ENCODE measurements around the gene GABRB2. TPM values are rescaled to one million over a fixed set of nuclear protein-coding genes. Genes with fewer than 3 reads are reported as not detected.
"Not testable (repeated sequence)": the region's sequence is repeated elsewhere in the genome, so short reads cannot be mapped to it uniquely, and the experiment has no call there.

GABRB2 gene
- total RNA-seq, 1 experiment from 2014 or later, result not detected

DNA sequence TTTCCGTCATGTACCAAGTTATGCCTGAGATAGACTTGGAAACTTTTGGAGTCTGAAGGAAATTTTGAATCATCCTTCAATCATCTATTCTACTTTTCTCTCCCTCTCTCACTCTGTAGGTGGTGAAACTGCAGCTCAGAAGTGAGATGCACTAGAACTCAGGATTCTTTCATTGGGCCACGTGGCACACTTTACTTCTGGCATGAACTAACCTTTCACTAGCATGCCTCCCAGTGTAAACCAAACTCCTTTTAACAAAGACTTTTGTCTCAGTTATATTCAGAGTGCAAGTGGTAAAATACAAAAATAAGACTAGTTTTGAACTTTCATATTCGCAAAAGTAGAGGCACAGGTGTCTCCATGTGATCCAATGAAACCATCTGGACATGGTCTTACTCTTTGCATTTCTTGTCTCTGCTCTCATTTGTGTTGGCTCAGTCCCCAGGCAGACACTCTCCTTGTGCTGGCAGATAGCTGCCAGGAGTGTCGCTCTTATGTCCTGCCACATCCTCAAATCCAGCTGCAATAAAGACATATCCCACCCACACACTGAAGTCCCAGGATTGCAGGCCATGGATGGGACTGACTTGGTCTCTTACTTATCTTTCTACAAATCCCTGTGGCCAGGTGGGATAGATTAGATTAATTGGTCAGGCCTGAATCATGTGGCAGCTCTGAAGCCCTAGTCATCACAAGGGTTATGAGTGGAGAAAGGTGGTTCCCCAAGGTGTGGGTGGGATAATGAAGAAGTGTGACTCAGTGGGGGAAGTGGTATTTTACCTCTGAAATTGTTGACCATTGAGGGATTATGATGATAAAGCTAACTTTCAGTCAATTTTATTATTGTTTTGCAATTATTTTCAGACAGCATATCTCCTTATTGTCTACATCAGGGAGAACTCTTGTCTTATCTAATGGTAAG lies 267.5 kb downstream of the GABRB2 start:
- H3K9me3 ChIP-seq (replicated peaks), result no peaks in the 10 kb centered on the region
- H3K36me3 ChIP-seq, result no peaks in the 10 kb centered on the region
- H3K4me1 ChIP-seq, result no peaks in the 10 kb centered on the region
- H3K4me3 ChIP-seq, result no peak overlapping the region
- no peak overlapping the region for H3K27ac ChIP-seq
- H3K27me3 ChIP-seq, result no peaks in the 10 kb centered on the region
- no peak for DNase-seq

DNA sequence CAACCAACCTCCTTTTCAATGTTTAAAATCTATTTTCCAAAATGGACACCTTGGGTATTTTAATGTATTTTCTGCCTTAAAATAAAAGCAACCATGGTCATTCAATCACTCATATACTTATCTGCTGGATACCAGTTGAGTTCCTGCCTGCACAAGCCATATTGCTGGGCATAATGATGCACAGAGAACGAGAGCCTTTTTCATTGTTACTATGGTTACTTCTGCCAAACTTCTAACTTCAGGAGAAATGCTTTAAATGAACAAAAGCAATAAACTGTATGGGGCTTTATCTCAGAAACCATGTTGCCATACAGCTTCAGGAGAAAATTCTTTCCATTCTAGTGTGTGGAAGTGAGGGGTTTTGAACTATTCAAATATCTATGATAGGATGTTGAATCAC lies 269.5 kb downstream of the GABRB2 start:
- Histone ChIP-seq H3K27me3 (no peaks in the 10 kb centered on the region), H3K9me3 (replicated peaks) (no peaks in the 10 kb centered on the region), H3K4me3 (no peak overlapping the region), H3K27ac (no peak overlapping the region), H3K36me3 (no peaks in the 10 kb centered on the region), H3K4me1 (no peaks in the 10 kb centered on the region)
- DNase-seq, result no peak

DNA sequence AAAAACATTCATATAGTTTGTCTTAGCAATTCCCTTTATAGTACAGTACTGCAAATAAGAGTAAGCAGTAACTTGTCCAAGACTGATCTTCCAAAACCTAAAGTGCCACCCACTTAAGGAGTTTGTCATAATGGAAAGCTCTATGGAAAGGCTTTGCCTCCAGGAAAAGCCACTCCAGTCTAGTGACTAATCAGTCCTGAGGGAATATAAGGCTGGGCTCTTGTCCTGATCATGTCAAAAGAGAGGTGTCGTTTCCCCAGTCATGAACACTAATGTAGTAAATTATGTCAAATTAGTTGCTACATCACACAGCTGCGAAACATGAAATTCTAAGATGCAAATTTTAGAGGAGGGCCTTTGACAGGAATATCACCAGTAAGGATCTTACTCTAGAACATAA lies 271.6 kb downstream of the GABRB2 start:
- Histone ChIP-seq H3K4me1 (no peaks in the 10 kb centered on the region), H3K9me3 (replicated peaks) (no peaks in the 10 kb centered on the region), H3K27ac (no peak overlapping the region), H3K36me3 (no peaks in the 10 kb centered on the region), H3K27me3 (no peaks in the 10 kb centered on the region), H3K4me3 (no peak overlapping the region)
- DNase-seq, result no peak

DNA sequence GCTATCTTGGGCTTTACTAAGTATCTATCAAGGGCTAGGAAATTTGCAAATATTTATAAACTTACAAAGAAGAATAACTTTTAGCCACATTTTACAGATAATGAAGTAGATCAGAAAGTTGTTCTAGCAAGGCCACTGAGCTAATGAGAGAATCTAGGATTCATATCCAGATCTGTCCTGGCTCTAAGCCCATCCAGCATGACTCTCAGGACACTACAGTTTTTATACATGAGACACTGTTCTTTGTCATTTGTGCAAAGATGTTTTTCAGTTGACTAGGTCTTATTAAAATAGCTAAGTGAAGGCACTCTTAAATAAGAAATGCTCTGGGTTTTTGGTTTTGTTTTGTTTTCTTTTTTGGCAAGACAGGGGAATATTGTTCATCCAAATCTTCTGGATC lies 273.1 kb downstream of the GABRB2 start:
- H3K4me1 ChIP-seq, result no peaks in the 10 kb centered on the region

DNA sequence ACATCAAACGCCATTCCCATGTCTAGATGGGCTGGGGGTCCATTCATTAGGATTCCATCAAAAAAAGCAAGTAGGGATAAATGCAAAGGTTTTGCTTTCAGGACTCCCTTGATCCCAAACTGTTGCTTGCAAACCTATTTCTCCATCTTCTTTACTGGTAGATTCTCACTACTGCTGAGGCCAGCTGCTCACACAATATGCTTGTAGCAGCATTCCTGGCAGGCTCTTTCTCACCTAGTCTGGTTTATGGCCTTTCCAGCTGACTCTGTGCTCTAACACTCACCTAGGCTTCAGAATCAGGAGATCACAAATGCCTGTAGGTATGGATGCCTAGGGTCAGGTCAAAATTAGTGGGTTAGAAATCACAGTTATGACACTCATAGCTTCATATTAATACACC lies 274.7 kb downstream of the GABRB2 start:
- no peak overlapping the region for H3K4me3 ChIP-seq
- no peaks in the 10 kb centered on the region for H3K36me3 ChIP-seq
- H3K4me1 ChIP-seq, result no peaks in the 10 kb centered on the region
- no peak overlapping the region for H3K27ac ChIP-seq
- H3K27me3 ChIP-seq, result no peaks in the 10 kb centered on the region
- DNase-seq, result no peak
- H3K9me3 ChIP-seq (replicated peaks), result no peaks in the 10 kb centered on the region

More for the DNA sequence above, 273.1 kb downstream of the GABRB2 start:
- Histone ChIP-seq H3K27ac (no peak overlapping the region), H3K4me3 (no peak overlapping the region), H3K9me3 (replicated peaks) (no peaks in the 10 kb centered on the region), H3K27me3 (no peaks in the 10 kb centered on the region), H3K36me3 (no peaks in the 10 kb centered on the region)
- no peak for DNase-seq

DNA sequence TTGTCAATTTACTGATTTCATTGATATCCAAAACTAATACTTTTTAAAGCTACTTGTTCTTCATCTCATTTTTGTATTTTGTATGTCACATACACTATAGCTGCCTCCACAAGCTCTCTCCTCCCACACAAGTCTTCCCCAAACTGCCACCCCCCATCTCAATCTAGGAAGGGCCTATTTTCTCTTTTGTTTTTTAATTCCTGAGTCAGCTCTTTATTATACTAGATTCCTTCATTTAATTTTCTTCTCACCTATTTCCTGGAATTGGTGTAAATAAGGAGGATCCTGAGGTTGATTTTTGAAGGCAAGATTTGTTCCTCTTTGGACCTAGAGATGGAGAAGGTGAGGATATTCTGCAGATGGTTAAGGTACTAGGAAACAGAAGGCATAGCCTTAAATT lies 277.4 kb downstream of the GABRB2 start:
- Histone ChIP-seq H3K27me3 (no peaks in the 10 kb centered on the region), H3K36me3 (no peaks in the 10 kb centered on the region), H3K4me1 (no peaks in the 10 kb centered on the region), H3K9me3 (replicated peaks) (no peaks in the 10 kb centered on the region), H3K4me3 (no peak overlapping the region), H3K27ac (no peak overlapping the region)
- DNase-seq, result no peak

DNA sequence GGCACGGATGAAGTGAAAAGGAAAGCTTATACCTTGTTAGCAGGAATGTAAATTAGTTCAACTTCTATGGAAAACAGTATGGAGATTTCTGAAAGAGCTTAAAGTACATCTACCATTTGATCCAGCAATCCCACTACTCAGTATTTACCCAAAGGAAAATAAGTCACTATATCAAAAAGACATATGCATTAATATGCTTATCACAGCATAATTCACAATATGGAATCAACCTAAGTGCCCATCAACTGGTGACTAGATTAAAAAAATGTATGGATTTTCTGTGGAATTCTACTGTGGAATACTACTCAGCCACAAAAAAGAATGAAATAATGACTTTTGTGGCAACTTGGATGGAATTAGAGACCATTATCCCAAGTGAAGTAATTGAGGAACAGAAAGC lies 279.6 kb downstream of the GABRB2 start:
- H3K36me3 ChIP-seq, result no peaks in the 10 kb centered on the region

DNA sequence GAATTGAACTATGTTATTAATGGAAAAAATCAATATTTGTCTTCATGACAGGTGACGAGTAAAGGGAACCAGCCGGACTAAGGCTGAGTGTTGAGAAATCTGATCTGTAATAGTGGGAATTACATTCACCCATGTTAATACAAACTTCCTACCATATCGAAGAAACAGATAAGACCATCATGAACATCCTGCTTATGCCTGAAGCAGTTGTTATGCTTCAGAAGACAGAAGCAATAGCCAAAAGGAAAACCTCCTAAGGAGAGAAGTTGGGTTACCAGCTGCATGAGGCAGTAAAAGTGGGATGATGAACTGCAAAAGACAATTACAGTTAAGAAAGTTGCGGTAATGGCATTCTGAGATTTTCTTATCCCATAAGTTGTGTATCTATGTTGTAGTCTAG lies 281.5 kb downstream of the GABRB2 start:
- H3K9me3 ChIP-seq (replicated peaks), result no peaks in the 10 kb centered on the region
- no peak overlapping the region for H3K27ac ChIP-seq
- H3K36me3 ChIP-seq, result no peaks in the 10 kb centered on the region
- H3K4me1 ChIP-seq, result no peaks in the 10 kb centered on the region
- DNase-seq, result no peak
- H3K4me3 ChIP-seq, result no peak overlapping the region
- no peaks in the 10 kb centered on the region; the same call in 1 of the 2 replicates for H3K27me3 ChIP-seq

More for the DNA sequence above, 279.6 kb downstream of the GABRB2 start:
- no peak overlapping the region for H3K4me3 ChIP-seq
- H3K27me3 ChIP-seq, result no peaks in the 10 kb centered on the region; the same call in 1 of the 2 replicates
- no peak overlapping the region for H3K27ac ChIP-seq
- no peak for DNase-seq
- no peaks in the 10 kb centered on the region for H3K4me1 ChIP-seq
- no peaks in the 10 kb centered on the region for H3K9me3 ChIP-seq (replicated peaks)

DNA sequence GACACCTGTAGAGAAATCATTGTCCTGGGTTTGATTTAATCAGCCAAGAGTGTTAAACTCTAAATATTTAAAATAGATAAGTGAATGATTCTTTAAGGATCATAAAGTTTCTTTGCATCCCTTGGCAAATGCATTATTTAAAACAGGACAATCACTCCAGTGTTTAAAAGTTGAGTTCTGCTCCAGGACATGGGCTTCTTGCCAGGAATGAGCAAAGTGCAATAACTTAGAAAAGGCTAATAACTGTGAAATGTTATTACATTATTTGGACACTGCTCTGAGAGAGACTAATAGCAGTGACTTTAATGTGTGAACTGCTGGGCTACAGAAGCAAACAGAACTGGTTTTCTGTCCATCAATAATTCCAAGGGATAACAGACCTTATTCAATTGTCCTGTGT lies 283.3 kb downstream of the GABRB2 start:
- Histone ChIP-seq H3K36me3 (no peaks in the 10 kb centered on the region), H3K4me1 (no peaks in the 10 kb centered on the region), H3K27me3 (no peaks in the 10 kb centered on the region; the same call in 1 of the 2 replicates), H3K27ac (no peak overlapping the region), H3K9me3 (replicated peaks) (no peaks in the 10 kb centered on the region), H3K4me3 (no peak overlapping the region)
- no peak for DNase-seq

DNA sequence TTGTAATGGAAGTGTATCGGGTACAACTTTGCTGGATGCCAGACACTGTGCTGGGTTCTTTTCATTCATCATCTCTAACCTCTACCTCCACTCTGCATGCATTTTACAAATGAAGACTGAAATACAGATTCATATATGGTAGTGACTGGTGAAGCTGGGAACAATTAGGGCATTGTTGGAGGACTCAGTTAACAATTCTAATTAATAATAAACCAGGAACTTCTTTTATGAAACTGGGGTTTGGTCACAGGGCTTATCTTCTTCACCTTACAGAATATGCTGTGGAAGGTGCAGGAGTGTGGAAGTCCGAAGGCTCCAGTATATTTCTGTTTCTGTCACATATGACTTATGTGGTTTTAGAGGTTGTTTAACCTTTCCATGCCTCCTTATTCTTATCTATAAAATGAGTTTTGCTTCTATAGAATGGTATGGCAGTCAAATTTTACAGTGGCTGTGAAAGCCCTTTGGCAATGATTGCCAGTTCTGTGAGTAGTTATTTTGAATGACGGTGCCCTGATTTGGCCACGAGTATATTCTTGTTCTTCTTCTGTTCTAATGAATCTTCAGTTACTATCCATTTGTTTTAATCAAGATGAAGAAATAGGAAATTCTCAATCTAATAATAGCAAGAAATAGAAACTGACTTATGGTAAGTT lies 284.7 kb downstream of the GABRB2 start:
- Histone ChIP-seq H3K27me3 (peaks cover 3% of the 10 kb centered on the region; the same call in 1 of the 2 replicates), H3K4me3 (no peak overlapping the region), H3K9me3 (replicated peaks) (no peaks in the 10 kb centered on the region), H3K27ac (no peak overlapping the region), H3K4me1 (no peaks in the 10 kb centered on the region), H3K36me3 (no peaks in the 10 kb centered on the region)
- no peak for DNase-seq

DNA sequence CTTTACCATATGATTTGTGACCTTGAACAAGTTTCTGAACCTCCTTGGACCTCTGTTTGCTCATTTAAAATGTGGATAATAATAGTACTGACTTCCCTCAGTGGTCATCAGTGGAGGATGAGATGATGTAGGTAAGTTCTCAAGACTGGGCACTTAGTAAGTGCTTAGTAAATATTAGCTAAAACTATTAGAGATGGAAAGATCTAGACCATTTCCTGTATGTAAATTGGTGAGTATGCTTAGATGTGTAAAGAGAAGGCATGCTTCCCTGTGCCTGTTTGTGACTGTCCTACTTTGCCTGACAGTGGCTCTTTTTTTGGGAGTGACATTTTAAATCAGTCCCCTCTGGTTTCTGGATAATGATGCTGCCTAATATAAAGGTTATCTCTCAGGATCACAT lies 288.1 kb downstream of the GABRB2 start:
- Histone ChIP-seq H3K9me3 (replicated peaks) (no peaks in the 10 kb centered on the region), H3K27ac (no peak overlapping the region), H3K27me3 (peaks cover 9% of the 10 kb centered on the region; the same call in 1 of the 2 replicates), H3K4me1 (no peaks in the 10 kb centered on the region), H3K4me3 (no peak overlapping the region), H3K36me3 (no peaks in the 10 kb centered on the region)
- no peak for DNase-seq

DNA sequence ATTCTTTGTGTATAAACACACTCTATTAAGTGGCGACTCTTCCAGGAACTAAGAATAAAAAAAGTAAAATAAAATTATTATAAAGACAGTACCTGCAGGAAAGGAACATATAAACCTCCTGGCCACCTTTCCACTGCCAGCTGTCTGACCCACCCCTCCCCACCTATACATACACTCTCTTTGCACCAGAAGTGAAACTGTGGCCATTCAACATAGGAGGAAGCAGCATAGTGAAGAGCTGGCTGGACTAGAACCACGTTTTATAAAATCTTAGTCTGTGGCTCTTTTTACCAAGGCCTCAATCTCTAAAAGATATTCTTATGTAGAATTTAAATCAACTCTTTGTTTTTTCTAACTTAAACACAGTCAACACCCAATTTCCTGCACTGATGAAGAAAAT lies 289.6 kb downstream of the GABRB2 start:
- no peaks in the 10 kb centered on the region for H3K9me3 ChIP-seq (replicated peaks)
- peaks cover 9% of the 10 kb centered on the region; the same call in 1 of the 2 replicates for H3K27me3 ChIP-seq
- no peak for DNase-seq
- H3K27ac ChIP-seq, result no peak overlapping the region
- H3K4me1 ChIP-seq, result no peaks in the 10 kb centered on the region
- no peak overlapping the region for H3K4me3 ChIP-seq
- H3K36me3 ChIP-seq, result no peaks in the 10 kb centered on the region

DNA sequence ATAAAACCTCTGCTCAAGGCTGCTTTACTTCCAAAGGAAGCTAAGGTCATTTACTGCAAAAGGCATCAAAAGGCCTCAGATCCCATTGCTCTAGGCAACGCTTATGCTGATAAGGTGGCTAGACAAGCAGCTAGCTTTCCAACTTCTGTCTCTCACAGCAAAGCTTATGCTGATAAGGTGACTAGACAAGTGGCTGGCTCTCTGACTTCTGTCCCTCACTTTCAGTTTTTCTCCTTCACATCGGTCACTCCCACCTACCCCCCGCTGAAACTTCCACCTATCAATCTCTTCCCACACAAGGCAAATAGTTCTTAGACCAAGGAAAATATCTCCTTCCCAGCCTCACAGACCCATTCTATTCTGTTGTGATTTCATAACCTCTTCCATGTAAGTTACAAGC lies 293.6 kb downstream of the GABRB2 start:
- H3K27me3 ChIP-seq; DNase-seq; H3K36me3 ChIP-seq; H3K9me3 ChIP-seq (replicated peaks); H3K27ac ChIP-seq; H3K4me1 ChIP-seq; H3K4me3 ChIP-seq: not testable (repeated sequence)

DNA sequence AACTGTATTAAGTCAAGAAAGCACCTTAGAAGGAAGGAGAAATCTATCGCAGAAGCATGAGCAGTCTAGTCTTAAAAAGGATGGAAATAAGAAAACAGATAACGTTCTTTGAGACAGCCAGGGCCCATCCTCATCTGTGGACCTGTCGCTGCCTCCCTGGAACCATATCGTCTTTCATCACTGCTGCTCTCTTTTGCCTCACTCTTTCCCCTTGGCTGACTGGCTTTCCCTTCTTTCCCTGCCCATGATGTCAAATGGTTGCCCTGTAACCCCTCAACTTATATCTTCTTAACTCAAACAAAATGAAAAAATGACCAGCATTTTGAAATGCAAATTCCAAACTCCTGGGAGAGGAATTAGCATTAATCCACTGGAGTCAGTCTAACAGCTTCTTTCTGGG lies 299.8 kb downstream of the GABRB2 start:
- no peaks in the 10 kb centered on the region for H3K9me3 ChIP-seq (replicated peaks)
- H3K36me3 ChIP-seq, result no peaks in the 10 kb centered on the region
- no peak for DNase-seq
- no peak overlapping the region for H3K4me3 ChIP-seq
- no peaks in the 10 kb centered on the region for H3K4me1 ChIP-seq
- no peak overlapping the region for H3K27ac ChIP-seq
- H3K27me3 ChIP-seq, result no peaks in the 10 kb centered on the region; the same call in 1 of the 2 replicates

DNA sequence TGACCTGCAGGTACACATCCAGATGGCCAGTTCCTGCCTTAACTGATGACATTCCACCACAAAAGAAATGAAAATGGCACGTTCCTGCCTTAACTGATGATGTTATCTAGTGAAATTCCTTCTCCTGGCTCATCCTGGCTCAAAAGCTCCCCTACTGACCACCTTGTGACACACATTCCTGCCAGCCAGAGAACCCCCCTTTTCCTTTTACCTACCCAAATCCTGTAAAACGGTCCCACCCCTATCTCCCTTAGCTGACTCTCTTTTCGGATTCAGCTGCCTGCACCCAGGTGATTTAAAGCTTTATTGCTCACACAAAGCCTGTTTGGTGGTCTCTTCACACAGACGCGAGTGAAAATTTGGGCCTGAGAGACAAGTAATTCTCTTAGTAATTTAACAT lies 300.7 kb downstream of the GABRB2 start:
- H3K27ac ChIP-seq; H3K9me3 ChIP-seq (replicated peaks); H3K36me3 ChIP-seq; H3K4me1 ChIP-seq; DNase-seq; H3K4me3 ChIP-seq; H3K27me3 ChIP-seq: not testable (repeated sequence)

All from SJCRH30 (cell line).